Measurements from ENCODE around the gene RSU1.

DNA sequence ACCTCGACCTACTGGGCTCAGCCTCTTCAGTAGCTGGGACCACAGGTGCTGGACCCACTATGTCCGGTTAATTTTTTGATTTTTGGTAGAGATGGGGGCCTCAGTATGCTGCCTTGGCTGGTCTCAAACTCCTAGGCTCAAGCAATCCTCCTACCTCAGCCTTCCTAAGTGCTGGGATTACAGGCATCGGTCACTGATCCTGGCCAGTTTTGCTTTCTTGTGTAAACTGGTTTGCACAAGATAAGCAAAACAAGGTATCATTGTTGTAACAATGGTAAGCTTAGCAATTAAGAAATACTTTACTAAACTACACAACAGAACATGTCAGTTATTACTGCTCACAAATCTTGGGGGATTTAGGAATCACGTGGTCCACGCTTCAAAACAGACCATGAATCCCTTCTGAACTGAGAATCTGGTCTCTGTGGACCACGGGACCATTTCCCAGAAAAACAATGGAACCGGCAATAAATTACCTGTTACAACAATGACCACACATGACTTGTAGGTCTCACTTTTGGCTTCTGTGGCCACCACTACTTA is 36.8 kb downstream of the RSU1 start:
- TF ChIP-seq, protein P1, sequence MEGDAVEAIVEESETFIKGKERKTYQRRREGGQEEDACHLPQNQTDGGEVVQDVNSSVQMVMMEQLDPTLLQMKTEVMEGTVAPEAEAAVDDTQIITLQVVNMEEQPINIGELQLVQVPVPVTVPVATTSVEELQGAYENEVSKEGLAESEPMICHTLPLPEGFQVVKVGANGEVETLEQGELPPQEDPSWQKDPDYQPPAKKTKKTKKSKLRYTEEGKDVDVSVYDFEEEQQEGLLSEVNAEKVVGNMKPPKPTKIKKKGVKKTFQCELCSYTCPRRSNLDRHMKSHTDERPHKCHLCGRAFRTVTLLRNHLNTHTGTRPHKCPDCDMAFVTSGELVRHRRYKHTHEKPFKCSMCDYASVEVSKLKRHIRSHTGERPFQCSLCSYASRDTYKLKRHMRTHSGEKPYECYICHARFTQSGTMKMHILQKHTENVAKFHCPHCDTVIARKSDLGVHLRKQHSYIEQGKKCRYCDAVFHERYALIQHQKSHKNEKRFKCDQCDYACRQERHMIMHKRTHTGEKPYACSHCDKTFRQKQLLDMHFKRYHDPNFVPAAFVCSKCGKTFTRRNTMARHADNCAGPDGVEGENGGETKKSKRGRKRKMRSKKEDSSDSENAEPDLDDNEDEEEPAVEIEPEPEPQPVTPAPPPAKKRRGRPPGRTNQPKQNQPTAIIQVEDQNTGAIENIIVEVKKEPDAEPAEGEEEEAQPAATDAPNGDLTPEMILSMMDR (IDR thresholded peaks at IDR 0.05): no peak
- no peak for TF ChIP-seq POLR2A (IDR thresholded peaks at IDR 0.05)

All from uterus (tissue), 2 donors.